GM18508 (cell line): ENCODE results near the gene MYOG.

ENCODE experiments used
- ATAC-seq: cut with Tn5 transposase; IDR thresholded peaks from one replicate; pipeline ENCODE4 v1.9.1; 2021; ENCODE audit warnings: moderate number of reproducible peaks; ENCODE audit not compliant: insufficient read depth, unreplicated experiment

Gene MYOG

DNA sequence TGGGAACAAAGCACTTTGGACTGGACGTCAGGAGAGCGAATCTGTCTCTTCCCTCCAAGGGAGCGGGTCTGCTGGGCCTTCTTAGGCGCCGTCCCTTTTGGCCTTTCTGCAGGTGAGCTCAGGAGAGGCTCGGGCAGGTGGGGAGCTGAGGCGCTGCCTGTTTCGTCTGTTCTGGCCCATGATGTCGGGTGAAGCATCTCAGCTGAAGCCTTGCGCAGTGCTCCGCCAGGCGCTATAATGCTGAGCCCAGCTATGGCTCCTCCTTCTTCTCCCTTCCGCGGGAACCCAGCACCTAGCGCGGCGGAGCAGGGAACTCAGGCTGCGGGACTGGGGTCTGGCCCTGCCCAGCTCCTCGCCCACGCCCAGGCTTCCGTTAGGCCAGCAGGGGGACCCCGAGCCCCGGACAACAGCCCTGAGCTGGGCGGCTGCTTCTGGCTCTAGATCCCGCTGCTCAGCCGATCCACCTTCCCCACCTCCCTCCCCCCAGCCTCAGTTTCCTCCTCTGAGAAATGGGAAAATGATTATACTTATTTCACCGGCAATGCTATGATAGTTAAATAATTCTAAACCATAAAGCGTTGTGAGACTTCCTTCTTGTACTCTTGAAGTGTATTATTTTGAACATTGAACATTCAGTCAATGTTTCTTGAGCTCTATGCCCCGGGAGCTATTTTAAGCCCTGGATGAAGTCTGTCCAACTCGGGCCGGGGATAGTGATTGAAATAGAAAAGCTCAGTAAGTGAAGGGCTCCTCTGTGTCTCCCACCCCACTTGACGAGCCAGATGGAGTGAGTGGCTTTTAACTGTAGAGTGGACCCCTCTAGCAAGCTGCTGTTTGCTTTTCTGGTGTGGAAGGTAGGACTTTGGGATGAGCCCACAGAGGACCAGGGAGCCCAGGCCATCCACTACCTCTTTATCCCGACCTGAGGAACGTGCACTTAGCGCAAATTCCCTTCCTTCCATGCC is 32.1 kb upstream of the MYOG start:
- no peak for ATAC-seq

GRCh38 chr1:203116091-203116820 is 30.4 kb upstream of the MYOG start:
- ATAC-seq: no peak

- ATAC-seq: no peak
Observed at GRCh38 chr1:203114202-203114601, 28.4 kb upstream of the MYOG start.

DNA sequence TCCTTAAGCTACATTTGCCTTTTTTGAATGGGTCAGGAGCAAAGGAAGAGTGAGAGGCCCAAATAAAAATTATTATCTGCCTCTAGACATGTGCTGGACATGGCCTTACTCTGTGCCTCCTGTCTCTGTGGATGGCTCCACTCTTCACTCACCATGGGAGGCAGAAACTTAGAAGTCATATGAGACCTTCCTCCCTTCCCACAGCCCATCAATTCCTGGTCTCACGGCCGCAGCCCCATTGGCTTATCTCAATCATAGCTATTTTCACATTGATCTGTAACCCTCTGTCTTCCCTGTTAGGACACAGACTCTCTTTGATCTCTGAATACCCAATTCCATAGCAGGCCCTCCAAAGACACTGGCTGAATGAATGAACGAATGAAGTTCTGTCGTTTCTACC is 27.5 kb upstream of the MYOG start:
- no peak for ATAC-seq

- no peak for ATAC-seq
Observed at GRCh38 chr1:203112475-203112874, 26.7 kb upstream of the MYOG start.

DNA sequence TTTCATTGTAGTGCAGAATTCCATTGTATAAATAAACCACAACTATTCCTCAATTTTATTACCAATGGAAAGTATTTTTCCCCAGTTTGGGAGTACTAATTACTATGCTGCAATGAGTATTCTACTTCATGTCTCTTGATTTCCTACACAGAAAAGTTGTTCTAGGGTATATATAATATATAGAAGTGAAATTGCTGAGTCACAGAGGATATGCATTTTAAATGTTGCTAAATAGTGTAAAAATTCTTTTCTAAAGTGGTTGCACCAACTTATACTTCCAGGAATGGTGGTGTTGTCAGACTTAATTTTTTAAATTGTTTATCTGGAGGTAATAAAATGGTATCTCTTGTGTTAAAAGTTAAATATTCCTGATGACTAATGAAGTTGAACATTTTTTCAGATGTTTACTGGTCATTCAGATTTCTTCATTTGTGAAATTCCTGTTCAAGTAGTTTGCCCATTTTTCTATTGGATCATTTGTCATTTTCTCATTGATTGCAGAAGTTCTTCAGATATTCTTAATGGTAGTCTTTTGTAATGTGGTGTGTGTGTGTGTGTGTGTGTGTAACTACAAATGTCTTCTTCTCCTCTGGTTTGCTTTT is 19.1 kb upstream of the MYOG start:
- ATAC-seq: no peak

DNA sequence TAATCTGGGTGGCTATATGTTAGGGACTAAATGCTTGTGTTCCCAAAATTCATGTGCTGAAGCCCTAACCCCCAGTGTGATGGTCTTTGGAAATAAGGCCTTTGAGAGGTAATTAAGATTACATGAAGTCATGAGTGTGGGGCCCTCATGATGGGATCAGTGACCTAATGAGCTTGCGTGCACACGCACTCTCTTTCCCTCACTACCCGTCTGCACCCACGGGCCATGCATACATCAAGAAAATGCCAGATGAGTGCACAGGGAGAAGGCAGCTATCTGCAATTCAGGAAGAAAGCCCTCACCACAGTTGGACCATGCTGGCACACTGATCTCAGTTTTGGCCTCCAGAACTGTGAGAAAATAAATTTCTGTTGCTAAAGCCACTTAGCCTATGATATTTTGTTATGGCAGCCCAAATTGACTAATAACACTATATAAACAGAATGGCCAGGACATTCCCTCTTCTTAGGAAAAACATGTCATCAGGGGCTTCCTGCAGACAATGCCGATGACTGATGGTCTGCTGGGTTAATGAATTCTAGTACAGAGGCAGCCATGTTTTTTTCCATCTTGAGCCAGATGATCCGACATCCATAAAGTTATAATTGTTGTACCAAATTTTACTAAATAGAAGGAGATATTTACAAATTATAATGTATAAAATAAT is 18.1 kb upstream of the MYOG start:
- ATAC-seq: no peak

DNA sequence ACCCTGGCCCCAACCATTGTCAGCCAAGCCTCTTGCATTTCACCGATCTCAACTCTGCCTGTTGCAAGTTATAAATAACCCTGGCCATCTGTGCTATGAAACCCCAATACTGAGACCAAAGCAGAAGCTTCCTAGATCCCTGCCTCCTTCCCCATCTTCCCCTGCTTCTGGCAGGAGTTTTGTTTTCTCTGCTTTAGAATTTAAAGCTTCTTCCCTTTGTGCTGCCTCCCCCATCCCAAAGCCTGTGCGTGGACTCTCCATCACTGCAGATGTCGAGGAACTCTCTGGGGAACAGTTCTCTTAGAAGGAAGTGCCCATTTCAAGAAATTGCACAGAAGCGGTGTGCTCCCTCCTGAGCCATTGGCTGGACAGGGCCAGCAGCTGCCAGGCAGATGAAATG is 17.4 kb upstream of the MYOG start:
- ATAC-seq: no peak

- no peak for ATAC-seq
Observed at GRCh38 chr1:203101813-203102634, 16.2 kb upstream of the MYOG start.

GRCh38 chr1:203100516-203100869 is 14.7 kb upstream of the MYOG start:
- ATAC-seq: no peak

DNA sequence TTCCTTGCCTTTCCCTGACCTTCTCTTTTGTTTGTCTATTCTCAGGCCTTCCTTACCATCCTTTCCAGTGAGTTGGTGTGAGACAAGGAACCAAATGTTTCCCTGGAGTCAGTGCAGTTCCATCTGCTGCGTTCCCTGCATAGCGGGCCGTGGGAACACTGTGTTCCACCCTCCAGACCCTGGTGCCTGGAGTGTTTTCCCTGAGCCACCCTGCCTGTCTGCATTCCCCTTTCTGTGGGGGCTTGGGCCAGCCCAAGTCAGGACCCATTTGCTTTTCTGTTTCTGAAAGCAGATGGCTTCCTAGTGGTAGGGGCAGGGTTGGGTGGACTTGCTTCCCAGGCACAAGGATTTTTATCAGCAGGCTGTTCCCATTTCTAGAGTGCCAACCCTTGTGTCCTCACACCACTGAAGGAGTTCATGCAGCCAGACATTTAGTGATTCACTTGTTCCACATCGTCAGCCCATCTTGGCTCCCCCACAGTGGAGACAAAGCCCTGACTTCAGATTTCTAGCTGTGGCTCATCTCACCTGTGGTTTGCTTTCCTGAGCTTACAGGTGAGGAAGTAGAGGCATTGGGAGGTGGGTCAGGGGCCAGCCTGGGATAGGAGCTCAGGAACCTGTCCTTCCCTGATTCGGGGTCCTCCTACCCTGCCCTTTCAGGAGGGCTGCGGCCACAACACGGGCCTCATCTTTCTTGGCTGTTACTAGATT is 14.1 kb upstream of the MYOG start:
- no peak for ATAC-seq

DNA sequence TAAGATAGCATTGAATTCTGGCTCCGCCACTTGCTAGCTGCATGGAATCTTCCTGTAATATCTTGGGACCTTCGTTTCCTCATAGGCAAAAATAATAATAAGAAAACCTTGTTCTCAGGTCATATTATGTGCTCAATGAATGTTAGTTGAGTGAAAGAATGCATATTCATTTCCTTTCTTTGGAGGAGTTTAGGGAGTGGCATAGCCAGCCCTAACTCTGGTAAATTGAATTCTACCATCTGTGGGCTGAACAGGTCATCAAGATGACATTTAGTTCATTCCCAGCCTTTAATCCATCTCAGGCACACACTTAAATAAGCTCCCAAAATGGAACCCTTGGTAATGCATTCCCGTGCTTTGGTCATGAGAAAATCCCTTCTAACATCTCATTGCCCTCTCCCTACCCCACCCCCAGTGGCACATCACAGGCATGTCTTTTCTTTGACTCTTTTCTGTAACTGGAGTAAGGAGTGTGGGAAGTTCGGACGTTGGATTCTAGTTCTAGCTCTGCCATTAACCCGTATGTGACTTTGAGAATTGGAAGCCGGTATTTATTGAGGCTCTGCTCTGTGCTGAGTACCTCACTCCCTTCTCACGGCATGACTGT is 13.2 kb upstream of the MYOG start:
- ATAC-seq: no peak

DNA sequence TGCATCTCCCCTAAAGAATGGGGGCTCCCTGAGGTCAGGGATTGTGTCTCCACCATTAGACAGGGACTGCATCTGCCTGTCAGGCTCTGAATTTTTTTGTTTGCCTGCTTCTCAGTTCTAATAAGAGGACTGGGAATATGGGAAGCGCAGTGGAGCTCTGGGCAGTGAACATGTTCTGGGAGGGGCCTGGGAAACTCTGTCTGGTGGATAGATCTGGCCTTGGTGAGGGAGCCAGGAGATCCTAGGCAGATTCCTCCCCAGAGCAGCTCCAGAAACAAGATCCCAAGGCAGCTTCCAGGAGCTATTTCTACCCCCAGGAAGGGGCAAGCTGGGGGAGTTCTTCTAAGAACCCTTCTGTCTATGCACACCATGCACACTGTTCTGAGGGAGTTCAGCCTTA is 12.6 kb upstream of the MYOG start:
- no peak for ATAC-seq

GRCh38 chr1:203097001-203097400 is 11.2 kb upstream of the MYOG start:
- ATAC-seq: no peak

GRCh38 chr1:203096566-203096965 is 10.8 kb upstream of the MYOG start:
- no peak for ATAC-seq

GRCh38 chr1:203095061-203095690 is 9.4 kb upstream of the MYOG start:
- ATAC-seq: no peak

- ATAC-seq: no peak
Observed at GRCh38 chr1:203093754-203094410, 8.1 kb upstream of the MYOG start.

DNA sequence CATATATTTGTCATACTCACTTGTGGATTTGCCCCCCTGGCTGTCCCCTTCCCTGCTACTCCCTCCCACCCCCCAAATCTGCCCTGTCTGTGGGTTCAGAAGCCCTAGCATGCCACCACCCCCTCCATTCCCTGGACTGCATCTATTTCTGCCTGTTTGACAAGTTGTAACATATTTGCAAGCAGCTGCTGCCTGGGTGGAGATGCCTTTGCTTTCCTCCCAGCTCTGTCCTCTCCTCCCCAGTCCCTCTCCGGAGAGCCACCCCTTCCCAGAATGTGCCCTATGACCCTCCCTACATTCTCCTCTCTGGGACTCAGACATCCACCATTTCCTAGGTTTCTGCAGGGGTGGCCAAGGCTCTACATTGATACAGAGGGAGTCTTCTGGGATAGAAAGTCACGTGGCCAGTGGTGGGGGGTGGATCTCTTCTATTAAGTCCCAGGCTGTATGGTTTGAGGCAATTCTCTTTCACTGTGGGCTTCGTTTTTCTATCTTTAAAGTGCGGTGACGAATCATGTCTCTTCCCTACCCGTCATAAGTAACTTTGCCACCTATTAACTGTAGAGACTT is 6.0 kb upstream of the MYOG start:
- ATAC-seq: no peak
